ENCODE measurements around the gene PUDP.

GRCh38 chrX:7052541-7052940 lies 95.4 kb downstream of the PUDP start:
- TF ChIP-seq EZH2phosphoT487 (IDR thresholded peaks at IDR 0.05; ENCODE audit: insufficient read depth, low read depth) (no peak), EZH2 (IDR thresholded peaks at IDR 0.05; ENCODE audit: insufficient read depth, poor library complexity, severe bottlenecking) (no peak)
